ENCODE results near the gene SAMHD1.

DNA sequence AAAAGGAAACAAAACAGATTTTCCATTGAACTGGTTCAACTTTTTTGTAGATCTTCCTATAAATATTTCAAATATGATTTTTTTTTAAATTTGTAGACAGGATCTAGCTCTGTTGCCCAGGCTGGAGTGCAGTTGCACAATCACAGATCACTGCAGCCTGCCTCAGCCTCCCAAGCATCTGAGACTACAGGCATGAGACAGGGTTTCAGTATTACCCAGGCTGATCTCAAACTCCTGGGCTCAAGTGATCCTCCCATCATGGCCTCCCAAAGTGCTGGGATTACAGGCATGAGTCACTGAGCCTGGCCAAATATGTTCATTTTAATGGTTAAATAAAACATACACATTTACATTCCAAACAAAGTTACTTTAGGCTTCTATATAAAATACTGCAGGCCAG is 33.6 kb downstream of the SAMHD1 start:
- no peak for TF ChIP-seq MYC (IDR thresholded peaks at IDR 0.05; ENCODE audit: borderline replicate concordance, low read length)
- no peak for TF ChIP-seq KDM1A (IDR thresholded peaks at IDR 0.05; ENCODE audit: low read depth)
- TF ChIP-seq, protein P1, sequence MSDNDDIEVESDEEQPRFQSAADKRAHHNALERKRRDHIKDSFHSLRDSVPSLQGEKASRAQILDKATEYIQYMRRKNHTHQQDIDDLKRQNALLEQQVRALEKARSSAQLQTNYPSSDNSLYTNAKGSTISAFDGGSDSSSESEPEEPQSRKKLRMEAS (IDR thresholded peaks at IDR 0.05): no peak

All from A549 (cell line).